ENCODE results near the gene LCN12. TPM values are rescaled to one million over a fixed set of nuclear protein-coding genes. Genes with fewer than 3 reads are reported as not detected.

The LCN12 gene
- total RNA-seq, 2 experiments from 2014 or later = 0.73 to 0.89 TPM

GRCh38 chr9:136963751-136964150 lies 11.7 kb downstream of the LCN12 start:
- ChIA-PET CTCF (interaction anchor here (1.4 kb wide), 1 partner anchor 71 kb away, joined by 4 read pairs; no protein-coding TSS in a partner anchor), POLR2A (no interaction called here)

- ChIA-PET POLR2A (no interaction called here), CTCF (interaction anchor here (1.0 to 1.4 kb wide), 5 partner anchors 11 to 122 kb away, joined by 3 to 8 read pairs (median 3); partner anchors contain the start of genes AJM1 and CLIC3)
Observed at GRCh38 chr9:136964171-136964689, 12.2 kb downstream of the LCN12 start.

GRCh38 chr9:136964833-136965422 lies 12.9 kb downstream of the LCN12 start:
- ChIA-PET CTCF (interaction anchor here (1.0 to 1.4 kb wide), 5 partner anchors 11 to 123 kb away, joined by 3 to 8 read pairs (median 3); partner anchors contain the start of genes AJM1 and CLIC3), POLR2A (no interaction called here)

- ChIA-PET CTCF (interaction anchor here (0.6 to 1.5 kb wide), 6 partner anchors 13 to 214 kb away, joined by 3 to 5 read pairs (median 4); partner anchors contain the start of gene AJM1), POLR2A (no interaction called here)
Observed at GRCh38 chr9:136965771-136966484, 13.9 kb downstream of the LCN12 start.

- CTCF ChIA-PET = interaction anchor here (2.1 kb wide), 1 partner anchor 10 kb away, joined by 5 read pairs; no protein-coding TSS in a partner anchor
- POLR2A ChIA-PET = no interaction called here
Observed at GRCh38 chr9:136968333-136969127, 16.5 kb downstream of the LCN12 start.

GRCh38 chr9:136969150-136969549 lies 17.1 kb downstream of the LCN12 start:
- ChIA-PET POLR2A (no interaction called here), CTCF (interaction anchor here (1.7 to 2.1 kb wide), 2 partner anchors 9 to 61 kb away, joined by 5 read pairs; no protein-coding TSS in a partner anchor)

GRCh38 chr9:136969774-136970173 lies 17.7 kb downstream of the LCN12 start:
- CTCF ChIA-PET = interaction anchor here (1.7 kb wide), 1 partner anchor 60 kb away, joined by 5 read pairs; no protein-coding TSS in a partner anchor
- POLR2A ChIA-PET = no interaction called here

- ChIA-PET CTCF (interaction anchor here (0.9 to 1.7 kb wide), 2 partner anchors 59 to 76 kb away, joined by 3 to 5 read pairs; no protein-coding TSS in a partner anchor), POLR2A (interaction anchor here (1.0 kb wide), 1 partner anchor 17 kb away, joined by 5 read pairs; no protein-coding TSS in a partner anchor)
Observed at GRCh38 chr9:136970361-136970760, 18.3 kb downstream of the LCN12 start.

- ChIA-PET POLR2A (no interaction called here), CTCF (no interaction called here)
Observed at GRCh38 chr9:136971746-136972145, 19.7 kb downstream of the LCN12 start.

GRCh38 chr9:136972335-136972734 lies 20.3 kb downstream of the LCN12 start:
- CTCF ChIA-PET = interaction anchor here (1.0 kb wide), 1 partner anchor 28 kb away, joined by 3 read pairs; the partner anchor contains the start of gene FBXW5
- POLR2A ChIA-PET = no interaction called here

- CTCF ChIA-PET = interaction anchor here (1.0 to 1.3 kb wide), 2 partner anchors 29 to 32 kb away, joined by 3 read pairs; partner anchors contain the start of gene FBXW5
- POLR2A ChIA-PET = no interaction called here
Observed at GRCh38 chr9:136972743-136973142, 20.7 kb downstream of the LCN12 start.

- CTCF ChIA-PET = interaction anchor here (1.0 to 3.1 kb wide), 9 partner anchors 9 to 186 kb away, joined by 3 to 10 read pairs (median 5); partner anchors contain the start of genes FBXW5 and PAXX
- POLR2A ChIA-PET = no interaction called here
Observed at GRCh38 chr9:136973618-136974617, 21.8 kb downstream of the LCN12 start.

GRCh38 chr9:136974817-136975535 lies 22.9 kb downstream of the LCN12 start:
- POLR2A ChIA-PET = no interaction called here

GRCh38 chr9:136975644-136976043 lies 23.6 kb downstream of the LCN12 start:
- CTCF ChIA-PET = interaction anchor here (0.5 to 3.1 kb wide), 17 partner anchors 9 to 249 kb away, joined by 3 to 17 read pairs (median 5); partner anchors contain the start of genes ABCA2, CLIC3, FUT7 and PAXX
- POLR2A ChIA-PET = no interaction called here

More at GRCh38 chr9:136974817-136975535, 22.9 kb downstream of the LCN12 start:
- CTCF ChIA-PET = interaction anchor here (0.5 to 3.1 kb wide), 16 partner anchors 10 to 248 kb away, joined by 3 to 17 read pairs (median 4); partner anchors contain the start of genes ABCA2, C8G, CLIC3 and FUT7

- ChIA-PET POLR2A (no interaction called here), CTCF (interaction anchor here (0.8 to 3.1 kb wide), 6 partner anchors 12 to 58 kb away, joined by 4 to 17 read pairs (median 8); partner anchors contain the start of genes ABCA2, C8G and CLIC3)
Observed at GRCh38 chr9:136977223-136977622, 25.1 kb downstream of the LCN12 start, which contains the start of gene PTGDS. PTGDS (plus strand) TSS chr9:136977504; CDS start chr9:136977579, 75 bp downstream.

GRCh38 chr9:136977649-136978072 lies 25.6 kb downstream of the LCN12 start:
- ChIA-PET POLR2A (interaction anchor here (1.2 kb wide), 1 partner anchor 15 kb away, joined by 3 read pairs; the partner anchor contains the start of gene PAXX), CTCF (interaction anchor here (1.2 kb wide), 1 partner anchor 9 kb away, joined by 5 read pairs; no protein-coding TSS in a partner anchor)

All from activated CD8-positive, alpha-beta memory T cell treated with anti-CD3 and anti-CD28 coated beads for 36 hours (primary cell).